Right lobe of liver (tissue), 4 donors: ENCODE data around the gene MACROD1.

Experiments
- CTCF ChIP-seq, 4 donors: fragments of 200-600 bp in 3 of 4; fragments of 450-650 bp in 1 of 4; IDR thresholded peaks; one replicate each; pipeline versions ENCODE4 v1.5.1 to v1.8.0; 2016 to 2022; ENCODE audit warnings: antibody characterized with exemption in 4 of 4, mild to moderate bottlenecking in 2 of 4
- POLR2A ChIP-seq: fragments of 450-650 bp; IDR thresholded peaks from one replicate; pipeline ENCODE4 v1.6.1; 2017; ENCODE audit warnings: antibody characterized with exemption, mild to moderate bottlenecking
- donor health status: DM: no; HTN: no; CAD: no.
- donor health status: DM: no; HTN: no; CAD: no.
- donor health status: DM: no; HTN: yes; CAD: no.

GRCh38 chr11:64017945-64018224 is 148.0 kb downstream of the MACROD1 start:
- TF ChIP-seq CTCF (IDR thresholded peaks at IDR 0.05) (no peak), POLR2A (no peak)
